Myocyte (in vitro differentiated cells): Measurements from ENCODE around the gene MINDY4B. TPM values are rescaled to one million over a fixed set of nuclear protein-coding genes. Genes with fewer than 3 reads are reported as not detected.
"Not testable (repeated sequence)": the region's sequence is repeated elsewhere in the genome, so short reads cannot be mapped to it uniquely, and the experiment has no call there.

Experiments used
- DNase-seq: peaks from one replicate; pipeline ENCODE4 v3.0.0-alpha.2; 2012; ENCODE audit warnings: low read depth
- total RNA-seq: library from RNA; depleted of rRNA; stranded (reverse); fragments of >200 nt; gene quantifications from 2 replicates; pipeline ENCODE4 v1.2.3, GENCODE V29; 2014

MINDY4B gene
- total RNA-seq, 1 donor from 2014 or later = not detected

DNA sequence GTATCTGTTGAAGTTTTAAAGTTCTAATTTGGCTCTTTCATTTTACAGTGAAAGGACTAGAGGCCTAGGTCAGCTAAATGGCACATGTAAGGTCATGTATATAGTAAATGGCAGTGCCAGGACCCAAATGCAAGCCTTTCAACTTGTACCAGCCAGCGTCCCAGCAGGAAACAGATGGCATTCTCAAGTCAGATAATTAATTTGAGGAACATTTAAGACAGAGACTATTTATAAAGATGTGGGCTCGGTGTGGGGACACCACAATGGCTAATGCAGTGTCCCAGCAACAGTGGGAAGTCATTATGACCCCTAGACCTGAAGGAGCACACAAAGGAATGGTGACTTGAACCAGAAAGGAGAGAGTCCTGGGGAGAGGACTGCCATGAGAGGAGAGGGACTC is 6.1 kb downstream of the MINDY4B start:
- peak; percentile 44 for DNase-seq

- DNase-seq = no peak
These were observed 7.0 kb downstream of the MINDY4B start for GRCh38 chr3:150898046-150898754.

GRCh38 chr3:150897592-150897991 is 7.6 kb downstream of the MINDY4B start:
- DNase-seq = no peak

GRCh38 chr3:150890831-150891230 is 14.4 kb downstream of the MINDY4B start:
- DNase-seq = no peak

GRCh38 chr3:150890295-150890694 is 14.9 kb downstream of the MINDY4B start:
- peak; percentile 10 for DNase-seq

- no peak for DNase-seq
These were observed 16.1 kb downstream of the MINDY4B start for GRCh38 chr3:150889106-150889505.

- peak; percentile 14 for DNase-seq
These were observed 18.2 kb downstream of the MINDY4B start for GRCh38 chr3:150887031-150887430.

- no peak for DNase-seq
These were observed 19.7 kb downstream of the MINDY4B start for GRCh38 chr3:150885535-150885934.

DNA sequence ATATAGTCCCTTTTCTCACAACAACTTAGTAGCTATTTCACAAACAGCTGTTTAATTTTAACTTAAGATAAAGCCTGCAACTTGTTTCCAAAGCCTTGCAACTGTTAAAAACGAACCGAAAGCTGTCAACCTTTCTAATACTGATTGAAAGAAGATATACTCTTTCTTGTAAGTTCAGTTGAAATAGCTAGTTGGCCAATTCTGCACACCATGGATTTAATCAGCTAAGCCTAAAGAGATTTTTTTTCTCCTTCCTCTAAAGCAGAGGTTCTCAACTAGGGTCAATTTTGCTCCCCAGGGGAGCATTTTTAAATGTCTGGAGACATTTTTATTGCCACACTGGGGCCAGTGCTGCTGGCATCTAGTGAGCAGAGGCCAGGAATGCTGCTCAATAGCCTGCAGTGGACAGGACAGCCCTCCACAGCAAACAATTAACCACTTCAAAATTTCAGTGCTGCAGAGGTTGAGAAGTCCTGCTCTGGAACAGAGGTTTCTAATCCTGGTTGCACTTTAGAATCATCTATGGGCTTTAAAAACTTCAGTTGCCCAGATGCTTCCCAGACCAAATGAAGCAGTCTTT is 26.2 kb downstream of the MINDY4B start:
- DNase-seq = no peak

GRCh38 chr3:150878290-150878689 is 26.9 kb downstream of the MINDY4B start:
- no peak for DNase-seq

GRCh38 chr3:150877303-150877702 is 27.9 kb downstream of the MINDY4B start:
- DNase-seq = no peak

- no peak for DNase-seq
These were observed 28.5 kb downstream of the MINDY4B start for GRCh38 chr3:150876611-150877265.

DNA sequence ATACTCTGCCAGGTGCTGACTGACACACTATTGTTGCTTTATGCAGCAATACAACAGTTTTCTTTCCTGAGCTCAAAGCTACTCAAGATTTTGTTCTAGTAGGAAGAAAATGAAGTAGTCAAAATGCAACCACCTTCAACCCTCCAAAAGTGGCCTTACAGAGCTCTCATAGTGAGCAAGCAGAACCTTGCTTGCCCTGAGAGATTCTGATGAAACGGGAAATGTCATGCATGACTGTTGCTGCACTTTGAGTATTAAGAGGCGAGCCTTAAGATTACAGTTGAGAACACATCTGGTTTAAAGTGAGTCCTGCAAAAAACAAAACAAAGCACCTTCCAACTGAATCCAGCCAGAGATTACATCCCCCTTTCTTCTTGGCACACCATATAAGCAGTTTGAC is 29.7 kb downstream of the MINDY4B start:
- no peak for DNase-seq

- no peak for DNase-seq
These were observed 30.5 kb downstream of the MINDY4B start for GRCh38 chr3:150874666-150875219.

- DNase-seq = peak; percentile 6
These were observed 34.0 kb downstream of the MINDY4B start for GRCh38 chr3:150871192-150871591.

DNA sequence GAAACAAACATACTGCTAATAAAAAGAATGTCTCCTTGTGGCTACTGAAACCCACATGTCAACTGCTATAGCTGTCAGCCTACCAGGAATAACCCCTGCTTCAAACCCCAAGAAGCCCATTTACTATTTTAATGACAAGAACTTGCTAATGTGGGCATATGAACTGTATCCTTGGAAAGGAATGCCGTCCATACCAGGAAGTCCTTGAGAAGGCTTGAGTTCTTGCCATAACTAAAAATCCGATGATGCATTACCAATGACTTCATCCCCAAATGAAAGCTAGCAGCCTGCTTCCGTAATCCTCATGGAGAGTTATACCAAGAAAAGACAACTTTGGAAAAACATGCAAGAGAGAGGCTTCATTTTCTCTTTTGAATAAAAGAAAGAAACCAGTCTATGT is 34.8 kb downstream of the MINDY4B start:
- DNase-seq = peak; percentile 87

GRCh38 chr3:150868282-150868681 is 37.0 kb downstream of the MINDY4B start:
- peak; percentile 10 for DNase-seq

- DNase-seq = no peak
These were observed 37.8 kb downstream of the MINDY4B start for GRCh38 chr3:150867434-150867833.

DNA sequence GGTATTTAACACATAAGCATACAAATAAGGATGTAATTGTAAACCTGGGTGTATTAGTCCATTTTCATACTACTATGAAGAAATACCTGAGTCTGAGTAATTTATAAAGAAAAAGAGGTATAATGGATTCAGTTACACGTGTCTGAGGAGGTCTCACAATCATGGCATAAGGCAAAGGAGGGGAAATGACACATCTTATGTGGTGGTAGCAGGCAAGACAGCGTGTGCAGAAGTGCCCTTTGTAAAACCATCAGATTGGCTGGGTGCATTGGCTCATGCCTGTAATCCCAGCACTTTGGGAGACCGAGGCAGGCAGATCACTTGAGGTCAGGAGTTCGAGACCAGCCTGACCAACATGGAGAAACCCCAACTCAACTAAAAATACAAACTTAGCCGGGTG is 41.3 kb downstream of the MINDY4B start:
- not testable (repeated sequence) for DNase-seq

DNA sequence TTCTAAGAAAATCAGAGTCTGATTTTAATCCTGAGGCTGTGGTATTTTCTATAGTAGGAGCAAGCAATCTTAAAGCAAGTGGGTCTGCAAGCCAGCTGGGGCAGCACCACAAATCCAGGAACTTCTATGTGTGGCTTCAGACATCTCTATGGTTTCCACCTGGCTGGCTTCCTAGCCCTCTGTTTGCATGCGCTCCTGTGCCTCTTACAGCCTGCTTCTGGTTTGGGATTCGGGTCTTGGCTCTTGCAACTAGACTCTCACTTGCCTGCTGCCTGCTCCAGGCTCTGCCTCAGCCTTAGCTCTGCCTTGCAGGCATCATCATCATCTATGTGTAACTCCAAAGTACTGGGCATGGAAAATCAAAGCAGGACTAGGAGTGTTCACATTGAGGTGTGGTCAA is 43.4 kb downstream of the MINDY4B start:
- no peak for DNase-seq

GRCh38 chr3:150857936-150858335 is 47.3 kb downstream of the MINDY4B start:
- not testable (repeated sequence) for DNase-seq

- no peak for DNase-seq
These were observed 55.0 kb downstream of the MINDY4B start for GRCh38 chr3:150850191-150850590.
